Stimulated activated CD4-positive, alpha-beta T cell treated with anti-CD3 and anti-CD28 coated beads, Interleukin-2, amount 100 ng/mL, for 48 hours (primary cell): ENCODE data around the gene KCNV2.
"Not testable (repeated sequence)": the region's sequence is repeated elsewhere in the genome, so short reads cannot be mapped to it uniquely, and the experiment has no call there.

Experiments used
- DNase-seq, 2 donors: peaks; one replicate each; pipeline ENCODE4 v3.0.0-alpha.2; 2020

KCNV2 gene

DNA sequence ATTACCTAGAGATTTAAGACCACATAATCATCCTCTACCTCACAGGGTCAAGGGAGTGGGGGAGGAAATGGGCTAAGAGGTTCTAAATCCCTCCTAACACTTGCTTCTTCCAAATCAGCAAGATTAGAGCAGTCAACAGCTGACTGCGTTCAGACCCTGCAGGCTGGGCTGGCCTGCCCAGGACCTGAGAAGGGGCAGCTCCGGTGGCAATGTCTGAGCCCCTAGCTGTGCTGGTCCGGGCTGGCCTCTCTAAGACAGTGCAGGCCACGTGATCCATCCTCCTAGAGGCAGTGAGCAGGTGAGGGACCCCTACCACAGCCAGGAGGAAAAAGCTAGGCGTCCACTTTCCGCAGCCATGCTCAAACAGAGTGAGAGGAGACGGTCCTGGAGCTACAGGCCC lies at the start of gene KCNV2:
Gene KCNV2, plus strand, starts transcription at position 126 of the 400 bp plus-strand sequence. Its CDS starts 230 bp downstream, at position 356.
- DNase-seq: no peak

DNA sequence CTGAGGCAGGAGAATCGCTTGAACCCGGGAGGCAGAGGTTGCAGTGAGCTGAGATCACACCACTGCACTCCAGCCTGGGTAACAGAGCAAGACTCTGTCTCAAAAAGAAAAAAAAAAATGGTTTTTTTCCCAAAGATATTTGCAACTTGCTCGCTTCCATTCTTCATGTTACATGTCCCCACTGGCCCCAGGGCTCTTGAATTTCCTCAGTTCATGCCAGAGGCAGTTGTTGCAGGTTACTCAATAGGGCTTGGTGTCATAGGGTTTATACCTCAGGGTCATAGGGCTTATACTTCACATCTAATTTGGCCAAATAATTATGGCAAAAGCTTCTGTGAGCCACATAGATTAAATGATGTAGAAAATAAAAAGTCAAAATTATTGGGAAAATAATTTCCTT lies 44.1 kb upstream of the KCNV2 start:
- DNase-seq: no peak

- DNase-seq: no peak
Observed at GRCh38 chr9:2674141-2674824, 43.0 kb upstream of the KCNV2 start.

DNA sequence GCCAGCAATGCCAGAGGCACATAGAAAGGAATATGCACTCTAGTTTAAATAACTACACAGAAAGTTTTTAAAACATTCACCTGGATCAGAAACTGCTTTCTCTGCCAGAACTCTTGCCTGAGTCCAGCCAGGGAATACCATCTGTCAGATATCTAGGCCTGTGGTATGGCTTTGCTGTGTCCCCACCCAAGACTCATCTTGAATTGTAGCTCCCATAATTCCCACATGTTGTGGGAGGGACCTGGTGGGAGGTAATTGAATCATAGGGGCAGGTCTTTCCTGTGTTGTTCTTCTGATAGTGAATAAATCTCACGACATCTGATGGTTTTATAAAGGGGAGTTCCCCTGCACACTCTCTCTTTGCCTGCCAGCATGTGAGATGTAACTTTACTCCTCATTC lies 41.5 kb upstream of the KCNV2 start:
- DNase-seq: no peak

GRCh38 chr9:2676466-2676865 lies 40.8 kb upstream of the KCNV2 start:
- DNase-seq: no peak

GRCh38 chr9:2677915-2678889 lies 39.1 kb upstream of the KCNV2 start:
- DNase-seq: no peak

GRCh38 chr9:2679011-2679410 lies 38.3 kb upstream of the KCNV2 start:
- DNase-seq: no peak

GRCh38 chr9:2681981-2682380 lies 35.3 kb upstream of the KCNV2 start:
- no peak for DNase-seq

DNA sequence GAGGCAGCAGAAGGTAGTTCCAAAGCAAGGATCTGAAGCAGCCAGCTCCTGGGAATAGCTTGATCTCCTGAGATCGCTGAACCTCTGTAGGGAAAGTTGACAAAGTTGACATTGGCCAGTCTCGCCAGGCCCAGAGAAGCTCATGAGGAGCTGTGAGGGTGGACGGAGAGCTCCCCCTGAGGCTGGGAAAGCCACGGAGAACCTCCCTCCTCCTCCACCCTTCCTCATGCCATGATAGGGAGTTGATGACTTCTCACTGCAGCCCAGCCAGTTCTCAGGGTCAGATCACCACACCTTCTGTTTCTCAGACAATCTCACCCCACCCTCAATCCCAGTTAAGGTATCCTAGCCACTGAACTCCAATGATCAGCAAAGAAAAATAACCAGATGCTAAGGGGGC lies 30.4 kb upstream of the KCNV2 start:
- DNase-seq: no peak

DNA sequence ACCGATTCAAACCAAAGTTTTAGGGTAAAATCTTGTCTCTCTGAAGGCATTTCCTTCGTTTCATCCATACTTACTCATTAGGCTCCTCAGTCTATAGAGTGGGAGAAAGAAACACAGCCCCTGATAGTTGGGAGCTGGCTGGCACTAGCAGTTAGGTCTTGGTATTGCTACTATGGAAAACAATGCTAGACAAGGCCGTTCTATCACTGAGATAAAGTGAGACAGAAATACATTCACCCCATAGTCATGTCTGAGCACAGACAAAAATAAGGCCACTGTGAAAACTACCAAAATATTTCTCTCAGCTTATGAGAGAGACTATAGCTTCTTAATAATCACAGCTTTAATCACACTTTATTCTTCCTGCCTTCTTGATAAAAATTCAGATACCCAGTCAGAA lies 28.7 kb upstream of the KCNV2 start:
- DNase-seq: no peak

GRCh38 chr9:2691212-2691611 lies 26.1 kb upstream of the KCNV2 start:
- no peak for DNase-seq

GRCh38 chr9:2691626-2692025 lies 25.7 kb upstream of the KCNV2 start:
- DNase-seq: no peak

GRCh38 chr9:2693056-2693455 lies 24.3 kb upstream of the KCNV2 start:
- no peak for DNase-seq

GRCh38 chr9:2697492-2697891 lies 19.8 kb upstream of the KCNV2 start:
- no peak for DNase-seq

DNA sequence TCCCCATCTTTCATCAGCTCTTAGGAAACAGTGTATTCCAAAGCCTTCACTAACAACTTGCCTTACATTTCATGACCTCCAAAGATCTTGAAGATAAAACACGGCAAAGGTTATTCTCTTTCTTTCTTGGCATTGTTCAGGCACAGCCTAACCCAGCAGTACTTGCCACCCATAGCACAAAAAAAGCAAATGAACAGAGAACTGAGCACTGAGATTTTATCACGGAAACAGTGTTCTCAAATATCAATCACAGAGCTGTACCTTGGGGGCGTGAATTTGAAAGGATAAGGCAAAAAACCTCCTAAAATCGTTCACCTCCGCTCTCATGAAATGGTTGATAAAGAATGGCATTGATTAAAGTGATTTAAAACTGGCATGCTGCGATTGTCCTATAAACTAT lies 16.9 kb upstream of the KCNV2 start:
- DNase-seq: no peak

DNA sequence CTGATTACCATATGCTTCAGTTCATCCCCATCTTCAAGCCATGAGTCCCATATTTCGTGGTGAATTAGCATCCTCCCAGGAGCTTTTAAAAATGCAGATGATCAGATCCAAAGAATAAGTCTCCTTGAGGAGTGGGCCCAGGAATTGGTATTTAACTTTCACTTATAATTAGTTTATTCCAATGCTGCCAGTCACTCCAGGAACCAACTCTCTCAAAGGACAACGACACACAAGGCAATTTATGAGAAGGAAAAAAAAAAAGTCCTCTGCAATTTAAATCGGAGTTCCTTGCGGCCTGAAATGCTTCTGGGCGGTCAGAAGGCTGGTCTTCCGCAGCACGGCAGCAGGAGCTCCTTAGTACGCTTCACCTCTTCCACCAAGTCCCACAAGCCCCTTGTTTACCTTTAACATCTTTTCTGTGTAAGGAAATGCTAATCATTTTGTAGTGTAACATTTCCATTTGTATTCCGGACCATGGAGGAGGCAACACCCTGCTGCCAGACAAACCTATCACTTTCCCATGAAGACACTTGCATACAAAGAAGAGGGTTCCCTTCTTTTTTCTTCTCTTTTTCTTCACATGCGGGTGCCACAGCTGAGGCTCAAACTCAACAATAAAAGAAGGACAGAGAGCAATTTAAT lies 16.3 kb upstream of the KCNV2 start:
- DNase-seq: no peak

DNA sequence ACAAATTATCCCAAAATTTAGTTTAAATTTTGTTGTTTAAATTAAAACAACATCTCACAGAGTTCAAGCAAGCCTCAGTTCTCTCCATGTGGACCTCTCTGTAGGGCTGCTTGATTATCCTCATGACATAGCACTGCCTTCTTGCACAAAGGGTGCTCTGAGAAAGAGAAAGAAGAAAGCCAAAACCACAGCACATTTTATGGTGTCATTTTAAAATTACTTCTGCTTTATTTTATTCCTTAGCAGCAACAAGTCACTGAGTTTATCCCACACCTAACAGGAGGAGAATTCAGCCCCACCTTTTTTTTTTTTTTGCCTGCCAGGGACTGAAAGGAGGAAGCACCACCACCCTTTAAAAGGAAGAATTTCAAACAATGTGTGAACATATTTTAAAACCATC lies 12.8 kb upstream of the KCNV2 start:
- DNase-seq: no peak

- DNase-seq: not testable (repeated sequence)
Observed at GRCh38 chr9:2707256-2707655, 10.1 kb upstream of the KCNV2 start.

DNA sequence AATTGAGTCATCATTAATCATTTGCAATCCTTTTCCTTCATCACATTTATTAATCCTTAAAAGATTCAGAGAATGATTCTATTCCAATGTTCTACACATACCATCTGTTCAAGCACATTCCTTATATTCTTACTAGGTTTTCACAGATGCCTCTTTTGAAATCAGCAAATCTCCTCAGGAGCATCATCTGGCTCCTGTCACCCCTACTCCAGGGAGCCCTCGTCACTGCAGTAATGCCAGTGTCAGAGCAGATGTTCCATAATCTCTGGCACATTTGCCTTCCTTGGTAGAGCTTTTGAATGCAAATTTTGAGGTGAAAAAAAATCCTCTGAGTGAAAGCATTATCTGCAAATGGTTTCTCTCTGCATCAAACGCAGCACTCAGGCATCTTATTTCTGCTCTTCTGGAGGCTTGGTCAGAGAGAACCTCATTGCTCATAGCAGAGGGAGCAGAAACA lies 7.6 kb upstream of the KCNV2 start:
- no peak for DNase-seq

DNA sequence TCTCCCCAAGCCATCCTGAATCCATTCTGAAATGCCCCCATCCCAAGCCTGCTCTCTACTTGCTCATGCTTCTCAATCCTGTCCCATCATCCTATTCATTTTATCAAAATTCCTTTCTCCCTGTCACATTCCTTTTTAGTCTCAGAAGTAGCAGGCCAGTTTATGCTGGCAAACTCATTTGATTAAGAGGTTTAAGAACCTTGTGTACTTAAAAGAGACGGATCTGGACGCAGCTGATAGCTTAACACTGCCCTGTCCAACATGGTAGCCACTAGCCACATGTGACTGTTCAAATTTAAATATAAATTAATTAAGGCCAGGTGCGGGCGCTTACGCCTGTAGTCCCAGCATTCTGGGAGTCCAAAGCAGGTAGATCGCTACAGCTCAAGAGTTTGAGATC lies 5.6 kb upstream of the KCNV2 start:
- no peak for DNase-seq

DNA sequence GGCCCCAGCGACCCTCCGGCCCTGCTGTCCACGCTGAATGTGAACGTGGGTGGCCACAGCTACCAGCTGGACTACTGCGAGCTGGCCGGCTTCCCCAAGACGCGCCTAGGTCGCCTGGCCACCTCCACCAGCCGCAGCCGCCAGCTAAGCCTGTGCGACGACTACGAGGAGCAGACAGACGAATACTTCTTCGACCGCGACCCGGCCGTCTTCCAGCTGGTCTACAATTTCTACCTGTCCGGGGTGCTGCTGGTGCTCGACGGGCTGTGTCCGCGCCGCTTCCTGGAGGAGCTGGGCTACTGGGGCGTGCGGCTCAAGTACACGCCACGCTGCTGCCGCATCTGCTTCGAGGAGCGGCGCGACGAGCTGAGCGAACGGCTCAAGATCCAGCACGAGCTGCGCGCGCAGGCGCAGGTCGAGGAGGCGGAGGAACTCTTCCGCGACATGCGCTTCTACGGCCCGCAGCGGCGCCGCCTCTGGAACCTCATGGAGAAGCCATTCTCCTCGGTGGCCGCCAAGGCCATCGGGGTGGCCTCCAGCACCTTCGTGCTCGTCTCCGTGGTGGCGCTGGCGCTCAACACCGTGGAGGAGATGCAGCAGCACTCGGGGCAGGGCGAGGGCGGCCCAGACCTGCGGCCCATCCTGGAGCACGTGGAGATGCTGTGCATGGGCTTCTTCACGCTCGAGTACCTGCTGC lies 839 bp downstream of the KCNV2 start:
- no peak for DNase-seq

DNA sequence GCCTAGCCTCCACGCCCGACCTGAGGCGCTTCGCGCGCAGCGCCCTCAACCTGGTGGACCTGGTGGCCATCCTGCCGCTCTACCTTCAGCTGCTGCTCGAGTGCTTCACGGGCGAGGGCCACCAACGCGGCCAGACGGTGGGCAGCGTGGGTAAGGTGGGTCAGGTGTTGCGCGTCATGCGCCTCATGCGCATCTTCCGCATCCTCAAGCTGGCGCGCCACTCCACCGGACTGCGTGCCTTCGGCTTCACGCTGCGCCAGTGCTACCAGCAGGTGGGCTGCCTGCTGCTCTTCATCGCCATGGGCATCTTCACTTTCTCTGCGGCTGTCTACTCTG lies 1.4 kb downstream of the KCNV2 start:
- no peak for DNase-seq

GRCh38 chr9:2720179-2720654 lies 2.9 kb downstream of the KCNV2 start:
- no peak for DNase-seq
